GM12892 (cell line): ENCODE measurements around the gene CLIC5.

Source experiments
- DNase-seq: peaks from one replicate; pipeline ENCODE4 v3.0.0; 2011; ENCODE audit not compliant: insufficient read length
- FAIRE-seq: peaks from 2 replicates; lab custom pipeline; 2011; peaks lifted over from hg19 to GRCh38; lab: Jason Lieb, UNC
- POLR2A ChIP-seq: IDR thresholded peaks from 2 replicates; pipeline ENCODE4 v1.6.1; 2011; ENCODE audit warnings: low read depth, low read length, control low read depth
- POLR2AphosphoS5 ChIP-seq: IDR thresholded peaks from 2 replicates; pipeline ENCODE4 v1.6.1; 2011; ENCODE audit warnings: low read depth, low read length, control low read depth
- TAF1 ChIP-seq: IDR thresholded peaks from 2 replicates; pipeline ENCODE4 v1.6.1; 2011; ENCODE audit warnings: low read depth, mild to moderate bottlenecking, control low read depth, low read length, borderline replicate concordance

CLIC5 gene

DNA sequence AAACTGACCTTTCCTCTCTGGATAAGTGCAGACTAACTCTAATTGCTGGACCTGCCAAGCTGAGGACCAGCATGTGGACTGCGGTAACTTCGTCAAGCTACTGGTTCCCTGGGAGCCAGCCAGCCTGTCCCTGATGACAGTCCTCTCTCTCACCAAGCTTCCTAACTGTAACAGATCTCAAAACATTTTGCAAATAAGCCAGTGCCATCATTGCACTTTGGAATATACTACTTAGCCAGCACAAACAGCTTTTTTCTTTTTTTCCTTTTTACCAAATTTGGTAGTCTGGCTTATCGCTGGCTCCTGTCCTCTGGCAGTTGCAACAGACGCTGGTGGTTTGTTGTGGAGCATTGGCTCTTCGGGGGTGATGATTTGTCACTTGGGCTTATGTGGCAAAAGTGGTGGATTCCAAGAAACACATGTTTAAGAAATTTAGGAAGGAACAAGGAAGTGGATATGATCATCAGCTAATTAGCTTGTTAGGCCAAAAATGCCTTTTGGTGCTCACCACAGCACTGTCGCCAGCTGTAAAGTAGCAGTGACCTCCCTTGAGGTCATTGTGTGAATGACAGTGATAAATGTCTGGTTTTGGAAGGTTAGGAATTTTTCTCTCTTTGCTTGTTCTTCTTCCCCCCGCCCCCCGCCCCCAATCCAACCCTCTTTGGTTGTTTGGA is 171.7 kb downstream of the CLIC5 start:
- TF ChIP-seq POLR2A (no peak), POLR2AphosphoS5 (no peak), TAF1 (no peak)
- FAIRE-seq (no peak), DNase-seq (no peak)

- no peak for FAIRE-seq
Measured at GRCh38 chr6:45841062-45841461, 174.6 kb downstream of the CLIC5 start.

GRCh38 chr6:45838996-45839395 is 176.7 kb downstream of the CLIC5 start:
- TF ChIP-seq POLR2A (no peak), TAF1 (no peak), POLR2AphosphoS5 (no peak)
- no peak for DNase-seq
- FAIRE-seq, result no peak

More at GRCh38 chr6:45841062-45841461, 174.6 kb downstream of the CLIC5 start:
- no peak for DNase-seq
- no peak for TF ChIP-seq TAF1
- TF ChIP-seq POLR2AphosphoS5, result no peak
- no peak for TF ChIP-seq POLR2A

DNA sequence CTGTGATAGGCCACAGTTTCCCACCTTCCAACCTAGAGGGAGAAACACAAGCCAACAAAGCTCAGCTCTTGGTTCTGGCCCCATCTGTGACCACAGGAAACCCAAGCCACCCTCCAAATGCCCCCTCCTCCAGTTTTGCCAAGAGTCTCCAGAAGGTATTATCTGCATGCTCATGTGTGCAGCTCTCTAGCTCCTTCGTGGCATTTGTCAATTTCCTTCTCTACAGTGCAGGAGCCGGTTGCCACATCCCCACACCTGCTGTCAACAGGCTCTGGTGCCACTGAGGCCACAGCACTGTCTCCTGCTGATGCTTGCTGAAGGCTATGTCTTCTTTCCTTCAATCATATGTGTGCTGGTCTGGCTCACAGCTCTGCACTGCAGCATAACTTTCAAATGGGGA is 177.2 kb downstream of the CLIC5 start:
- no peak for FAIRE-seq
- TF ChIP-seq TAF1 (no peak), POLR2A (no peak)
- DNase-seq, result no peak

DNA sequence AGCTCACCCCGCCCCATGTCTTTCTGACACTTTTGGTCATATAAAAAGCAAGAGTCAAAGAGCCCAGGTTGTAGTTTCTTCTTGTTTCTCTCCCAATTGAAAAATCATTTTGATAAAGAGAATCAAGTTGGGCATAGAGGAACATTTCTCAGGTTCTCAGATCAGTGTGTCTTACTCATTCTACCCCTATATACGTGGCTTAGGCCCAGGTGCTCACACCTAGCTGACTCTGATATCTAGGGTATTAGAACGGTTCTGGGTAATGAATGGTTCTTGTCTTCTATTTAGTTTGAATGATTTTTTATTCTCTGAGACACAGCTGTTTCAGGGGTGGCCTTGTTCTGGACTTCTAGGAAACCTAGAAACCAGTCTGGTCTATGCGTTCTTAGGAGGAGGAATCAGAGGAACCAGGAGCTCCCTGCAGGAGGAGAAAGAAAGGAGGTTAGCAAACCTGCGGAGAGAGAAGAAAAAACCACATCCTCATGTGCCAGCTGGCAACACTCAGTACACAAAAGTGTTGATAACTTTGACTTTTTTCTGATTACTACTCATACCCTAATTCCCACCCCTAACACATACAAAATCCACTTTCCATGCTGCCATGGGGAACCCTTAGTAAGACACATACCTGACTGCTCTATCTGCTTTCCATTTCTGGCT is 178.0 kb downstream of the CLIC5 start:
- no peak for TF ChIP-seq POLR2AphosphoS5
- no peak for TF ChIP-seq POLR2A
- TF ChIP-seq TAF1, result no peak
- FAIRE-seq (no peak), DNase-seq (no peak)

DNA sequence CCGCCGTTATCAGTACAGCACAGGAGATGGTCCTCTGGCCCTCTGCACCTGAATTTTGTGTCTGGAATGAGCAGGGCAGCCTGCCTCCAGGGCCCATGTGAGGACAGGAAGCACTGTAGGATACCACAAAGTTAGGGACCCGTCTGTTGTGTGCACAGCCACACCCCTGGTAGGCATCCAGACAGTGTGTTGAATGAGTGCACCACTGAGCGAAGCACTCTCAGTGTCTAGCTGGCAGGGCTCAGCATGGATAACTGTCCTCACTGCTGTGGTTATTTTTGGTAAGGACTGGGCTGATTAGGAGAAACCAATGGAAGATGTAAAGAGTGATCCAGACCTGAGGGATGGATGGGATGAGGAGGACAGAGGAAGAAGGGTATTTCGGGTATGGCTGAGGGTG is 178.7 kb downstream of the CLIC5 start:
- FAIRE-seq, result no peak

DNA sequence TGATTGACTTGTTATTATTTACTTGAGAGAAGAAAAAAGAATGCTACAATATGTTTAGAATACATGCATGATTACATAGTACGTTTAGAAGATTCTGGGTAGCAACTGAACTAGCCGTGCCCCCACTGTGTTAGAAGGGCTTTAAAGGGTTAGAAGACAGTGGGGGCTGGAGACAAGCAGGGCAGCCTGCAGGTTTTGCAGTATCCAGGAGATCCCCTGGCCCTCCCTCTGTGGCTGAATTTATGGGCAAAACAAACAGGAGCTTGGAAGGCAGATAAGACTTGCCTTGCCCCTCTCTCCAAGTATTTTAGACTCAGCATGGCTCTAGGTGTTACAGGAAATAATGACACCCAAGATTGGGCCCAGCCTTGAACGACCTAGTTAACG is 179.2 kb downstream of the CLIC5 start:
- no peak for DNase-seq
- FAIRE-seq, result no peak
- TF ChIP-seq POLR2A, result no peak
- no peak for TF ChIP-seq POLR2AphosphoS5
- no peak for TF ChIP-seq TAF1

More for the DNA sequence above, 178.7 kb downstream of the CLIC5 start:
- no peak for DNase-seq
- TF ChIP-seq TAF1 (no peak), POLR2AphosphoS5 (no peak), POLR2A (no peak)

- TF ChIP-seq POLR2A, result no peak
- no peak for TF ChIP-seq TAF1
- TF ChIP-seq POLR2AphosphoS5, result no peak
- DNase-seq, result no peak
- no peak for FAIRE-seq
Measured at GRCh38 chr6:45835721-45836437, 179.8 kb downstream of the CLIC5 start.

GRCh38 chr6:45832063-45832462 is 183.6 kb downstream of the CLIC5 start:
- DNase-seq (no peak), FAIRE-seq (no peak)
- TF ChIP-seq POLR2A (no peak), TAF1 (no peak), POLR2AphosphoS5 (no peak)
